Liver (tissue), 9 donors: ENCODE data around the gene TMEM106B. TPM values are rescaled to one million over a fixed set of nuclear protein-coding genes. Genes with fewer than 3 reads are reported as not detected.

Experiments used
- DNase-seq: peaks from one replicate; pipeline ENCODE4 v3.0.0-alpha.2; 2017; ENCODE audit warnings: low spot score
- H3K27ac ChIP-seq, 2 donors: one replicate each; pipeline ENCODE4 v1.7.0; 2013; ENCODE audit warnings: inconsistent platforms in 2 of 2, low read length in 2 of 2, control low read depth in 1 of 2, low read depth in 1 of 2, mild to moderate bottlenecking in 1 of 2
- H3K27me3 ChIP-seq, 4 donors: one replicate each; pipeline versions ENCODE4 v1.6.1 to v1.7.0; 2013; ENCODE audit warnings: low read length in 3 of 4, inconsistent platforms in 1 of 4, mild to moderate bottlenecking in 1 of 4, moderate library complexity in 1 of 4; ENCODE audit not compliant: control insufficient read depth in 4 of 4, insufficient read depth in 4 of 4
- H3K36me3 ChIP-seq, 4 donors: one replicate each; pipeline versions ENCODE4 v1.6.1 to v1.7.0; 2013; ENCODE audit warnings: low read length in 3 of 4, mild to moderate bottlenecking in 3 of 4, low read depth in 1 of 4, moderate library complexity in 1 of 4; ENCODE audit not compliant: control insufficient read depth in 4 of 4, insufficient read depth in 3 of 4
- H3K4me1 ChIP-seq, 4 donors: one replicate each; pipeline versions ENCODE4 v1.6.1 to v1.7.0; 2013; ENCODE audit warnings: low read length in 3 of 4, mild to moderate bottlenecking in 3 of 4, moderate library complexity in 1 of 4; ENCODE audit not compliant: control insufficient read depth in 4 of 4, insufficient read depth in 4 of 4
- H3K4me3 ChIP-seq, 3 donors: one replicate each; pipeline versions ENCODE4 v1.6.1 to v1.7.0; 2013; ENCODE audit warnings: low read length in 3 of 3, control low read depth in 1 of 3, low read depth in 1 of 3, mild to moderate bottlenecking in 1 of 3
- H3K9ac ChIP-seq, 2 donors: one replicate each; pipeline ENCODE4 v1.7.0; 2013; ENCODE audit warnings: low read length in 2 of 2, mild to moderate bottlenecking in 2 of 2, moderate library complexity in 2 of 2, control low read depth in 1 of 2, low read depth in 1 of 2
- H3K9me3 ChIP-seq, 4 donors: one replicate each; pipeline versions ENCODE4 v1.6.1 to v1.7.0; 2013; ENCODE audit warnings: low read length in 3 of 4; ENCODE audit not compliant: control insufficient read depth in 4 of 4
- CTCF ChIP-seq: fragments of 150-350 bp; IDR thresholded peaks from 2 replicates; pipeline ENCODE4 v1.5.1; 2017; ENCODE audit warnings: improper control_type of control experiment, low read depth, low read length; ENCODE audit not compliant: missing input control
- EGR1 ChIP-seq, 2 donors: IDR thresholded peaks; 2 replicates each; pipeline ENCODE4 v1.6.1; 2016 to 2018; ENCODE audit warnings: antibody characterized with exemption in 2 of 2, low read depth in 2 of 2
- FOXA1 ChIP-seq: IDR thresholded peaks from 2 replicates; pipeline ENCODE4 v1.6.1; 2016; ENCODE audit warnings: antibody characterized with exemption
- FOXA2 ChIP-seq: IDR thresholded peaks from 2 replicates; pipeline ENCODE4 v1.6.1; 2016; ENCODE audit warnings: antibody characterized with exemption
- GABPA ChIP-seq, 2 donors: IDR thresholded peaks in 1 of 2; conservative IDR thresholded peaks in 1 of 2; 2 replicates each; pipeline ENCODE4 v1.6.1; 2016; ENCODE audit warnings: antibody characterized with exemption in 2 of 2, mild to moderate bottlenecking in 1 of 2, moderate library complexity in 1 of 2
- HNF4A ChIP-seq, 2 donors: conservative IDR thresholded peaks; 2 replicates each; pipeline ENCODE4 v1.6.1; 2016; ENCODE audit warnings: antibody characterized with exemption in 2 of 2, mild to moderate bottlenecking in 2 of 2
- HNF4G ChIP-seq: IDR thresholded peaks from 2 replicates; pipeline ENCODE4 v1.6.1; 2016; ENCODE audit warnings: antibody characterized with exemption
- JUND ChIP-seq, 2 donors: IDR thresholded peaks; 2 replicates each; pipeline ENCODE4 v1.6.1; 2016; ENCODE audit warnings: antibody characterized with exemption in 2 of 2
- NR2F2 ChIP-seq: IDR thresholded peaks from 2 replicates; pipeline ENCODE4 v1.6.1; 2016; ENCODE audit warnings: antibody characterized with exemption
- RAD21 ChIP-seq, 2 donors: IDR thresholded peaks; 2 replicates each; pipeline ENCODE4 v1.6.1; 2016; ENCODE audit warnings: antibody characterized with exemption in 2 of 2, mild to moderate bottlenecking in 2 of 2
- RXRA ChIP-seq, 2 donors: IDR thresholded peaks; 2 replicates each; pipeline ENCODE4 v1.6.1; 2017 to 2018; ENCODE audit warnings: antibody characterized with exemption in 2 of 2, mild to moderate bottlenecking in 1 of 2
- SP1 ChIP-seq: IDR thresholded peaks from 2 replicates; pipeline ENCODE4 v1.6.1; 2018; ENCODE audit warnings: antibody characterized with exemption, mild to moderate bottlenecking
- TAF1 ChIP-seq: conservative IDR thresholded peaks from 2 replicates; pipeline ENCODE4 v1.6.1; 2016; ENCODE audit warnings: antibody characterized with exemption, mild to moderate bottlenecking
- YY1 ChIP-seq: IDR thresholded peaks from 2 replicates; pipeline ENCODE4 v1.6.1; 2016; ENCODE audit warnings: antibody characterized with exemption, mild to moderate bottlenecking
- ZBTB33 ChIP-seq: IDR thresholded peaks from 2 replicates; pipeline ENCODE4 v1.6.1; 2016; ENCODE audit warnings: antibody characterized with exemption
- WGBS: extraction: QIAGEN DNeasy Blood & Tissue Kit; methylation state at CpG from one replicate; pipeline ENCODE4 v1.1.7; 2013; 5-methylcytosine and 5-hydroxymethylcytosine counted together
- polyA plus RNA-seq, 2 donors: library from polyadenylated mRNA; stranded (reverse) in 1 of 2; unstranded in 1 of 2; fragments of 200-250 nt in 1 of 2; fragments of >200 nt in 1 of 2; fragmentation: Nextera tagmentation in 1 of 2; extraction: Ambion mirVana in 1 of 2; gene quantifications; one replicate each; pipeline versions ENCODE4 v1.2.1 to v1.2.3, GENCODE V29; 2013 to 2015
- total RNA-seq, 2 donors: library from RNA; depleted of rRNA; stranded (reverse); fragments of >200 nt; gene quantifications; one replicate each; pipeline ENCODE4 v1.2.3, GENCODE V29; 2014
- TF ChIP-seq, protein P1 (sequence below): IDR thresholded peaks from 2 replicates; pipeline ENCODE4 v1.6.1; 2016; ENCODE audit warnings: antibody characterized with exemption, mild to moderate bottlenecking
- TF ChIP-seq, protein P2 (sequence below): IDR thresholded peaks from 2 replicates; pipeline ENCODE4 v1.6.1; 2016; ENCODE audit warnings: antibody characterized with exemption
- TF ChIP-seq, protein P3 (sequence below): IDR thresholded peaks from 2 replicates; pipeline ENCODE4 v1.6.1; 2016; ENCODE audit warnings: antibody characterized with exemption
- donor health status: healthy.
- donor health status: healthy.
- donor health status: healthy.
- donor health status: healthy.
- donor health status: healthy.

TMEM106B gene
- total RNA-seq, result 10 to 100 TPM; 35.1 to 70.2 TPM
- 10 to 100 TPM; 18.6 to 19.4 TPM for polyA plus RNA-seq

GRCh38 chr7:12211054-12211710 lies at the start of gene TMEM106B:
TMEM106B (plus strand) TSS chr7:12211294; CDS start chr7:12214811, 3,517 bp downstream.
- Histone ChIP-seq H3K9me3 (no peaks in the 10 kb centered on the region), H3K4me1 (peaks cover 0 to 17% (median 8%) of the 10 kb centered on the region in 4 donors), H3K9ac (peak within 1 kb of the TSS; percentile 97 to 98), H3K36me3 (peaks cover 0 to 4% (median 0%) of the 10 kb centered on the region in 4 donors), H3K4me3 (peak within 1 kb of the TSS; percentile 72 to 97 (median 91)), H3K27ac (peak within 1 kb of the TSS; percentile 98 to 99), H3K27me3 (no peaks in the 10 kb centered on the region)
- peak; percentile 93 for DNase-seq
- TF ChIP-seq, protein P1, sequence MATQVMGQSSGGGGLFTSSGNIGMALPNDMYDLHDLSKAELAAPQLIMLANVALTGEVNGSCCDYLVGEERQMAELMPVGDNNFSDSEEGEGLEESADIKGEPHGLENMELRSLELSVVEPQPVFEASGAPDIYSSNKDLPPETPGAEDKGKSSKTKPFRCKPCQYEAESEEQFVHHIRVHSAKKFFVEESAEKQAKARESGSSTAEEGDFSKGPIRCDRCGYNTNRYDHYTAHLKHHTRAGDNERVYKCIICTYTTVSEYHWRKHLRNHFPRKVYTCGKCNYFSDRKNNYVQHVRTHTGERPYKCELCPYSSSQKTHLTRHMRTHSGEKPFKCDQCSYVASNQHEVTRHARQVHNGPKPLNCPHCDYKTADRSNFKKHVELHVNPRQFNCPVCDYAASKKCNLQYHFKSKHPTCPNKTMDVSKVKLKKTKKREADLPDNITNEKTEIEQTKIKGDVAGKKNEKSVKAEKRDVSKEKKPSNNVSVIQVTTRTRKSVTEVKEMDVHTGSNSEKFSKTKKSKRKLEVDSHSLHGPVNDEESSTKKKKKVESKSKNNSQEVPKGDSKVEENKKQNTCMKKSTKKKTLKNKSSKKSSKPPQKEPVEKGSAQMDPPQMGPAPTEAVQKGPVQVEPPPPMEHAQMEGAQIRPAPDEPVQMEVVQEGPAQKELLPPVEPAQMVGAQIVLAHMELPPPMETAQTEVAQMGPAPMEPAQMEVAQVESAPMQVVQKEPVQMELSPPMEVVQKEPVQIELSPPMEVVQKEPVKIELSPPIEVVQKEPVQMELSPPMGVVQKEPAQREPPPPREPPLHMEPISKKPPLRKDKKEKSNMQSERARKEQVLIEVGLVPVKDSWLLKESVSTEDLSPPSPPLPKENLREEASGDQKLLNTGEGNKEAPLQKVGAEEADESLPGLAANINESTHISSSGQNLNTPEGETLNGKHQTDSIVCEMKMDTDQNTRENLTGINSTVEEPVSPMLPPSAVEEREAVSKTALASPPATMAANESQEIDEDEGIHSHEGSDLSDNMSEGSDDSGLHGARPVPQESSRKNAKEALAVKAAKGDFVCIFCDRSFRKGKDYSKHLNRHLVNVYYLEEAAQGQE, result peak; percentile 88
- TF ChIP-seq RAD21 (IDR thresholded peaks at IDR 0.05) (peak in 1 of 2 donors; percentile 31), GABPA (IDR thresholded peaks at IDR 0.05 in 1 of 2, conservative IDR thresholded peaks at IDR 0.05 in 1 of 2) (peak in 1 of 2 donors; percentile 51), NR2F2 (no peak), HNF4A (conservative IDR thresholded peaks at IDR 0.05) (peak in 1 of 2 donors; percentile 69), TAF1 (no peak), JUND (IDR thresholded peaks at IDR 0.05) (no peak), YY1 (peak; percentile 79), FOXA2 (no peak), FOXA1 (no peak), SP1 (peak; percentile 58), RXRA (IDR thresholded peaks at IDR 0.05) (peak in 1 of 2 donors; percentile 28), HNF4G (peak; percentile 45), CTCF (no peak), EGR1 (IDR thresholded peaks at IDR 0.05; ENCODE audit: low read depth in 2 of 2) (no peak), ZBTB33 (peak; percentile 72)
- TF ChIP-seq, protein P2, sequence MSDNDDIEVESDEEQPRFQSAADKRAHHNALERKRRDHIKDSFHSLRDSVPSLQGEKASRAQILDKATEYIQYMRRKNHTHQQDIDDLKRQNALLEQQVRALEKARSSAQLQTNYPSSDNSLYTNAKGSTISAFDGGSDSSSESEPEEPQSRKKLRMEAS, result peak; percentile 96
- TF ChIP-seq, protein P3, sequence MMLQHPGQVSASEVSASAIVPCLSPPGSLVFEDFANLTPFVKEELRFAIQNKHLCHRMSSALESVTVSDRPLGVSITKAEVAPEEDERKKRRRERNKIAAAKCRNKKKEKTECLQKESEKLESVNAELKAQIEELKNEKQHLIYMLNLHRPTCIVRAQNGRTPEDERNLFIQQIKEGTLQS, result no peak
- under 1% methylated on average over 62 of the region's 62 CpGs for WGBS
